Mesendoderm (in vitro differentiated cells): ENCODE measurements around the gene HOXD10.

ENCODE experiments used
- DNase-seq: peaks from one replicate; pipeline ENCODE4 v3.0.0; 2013
- H2AK5ac ChIP-seq: 2 replicates; pipeline ENCODE4 v1.6.1; 2013; ENCODE audit warnings: low read length, inconsistent platforms
- H2BK120ac ChIP-seq: 2 replicates; pipeline ENCODE4 v1.6.1; 2013; ENCODE audit warnings: low read depth, mild to moderate bottlenecking, low read length, moderate library complexity, mixed read lengths
- H2BK15ac ChIP-seq: replicated peaks from 2 replicates; pipeline ENCODE4 v1.6.1; 2013; ENCODE audit warnings: low read depth, mild to moderate bottlenecking, moderate library complexity
- H2BK5ac ChIP-seq: 2 replicates; pipeline ENCODE4 v1.6.1; 2013; ENCODE audit warnings: low read length, inconsistent platforms
- H3K18ac ChIP-seq: 2 replicates; pipeline ENCODE4 v1.6.1; 2013; ENCODE audit warnings: mild to moderate bottlenecking, low read length, mixed read lengths
- H3K23ac ChIP-seq: one replicate; pipeline ENCODE4 v1.6.1; 2013; ENCODE audit warnings: low read length
- H3K27ac ChIP-seq: 2 replicates; pipeline ENCODE4 v1.5.1; 2013; ENCODE audit warnings: low read depth, mild to moderate bottlenecking, inconsistent platforms, low read length, moderate library complexity
- H3K27me3 ChIP-seq: 2 replicates; pipeline ENCODE4 v1.6.1; 2013; ENCODE audit warnings: low read length, control low read depth, mild to moderate bottlenecking, inconsistent platforms; ENCODE audit not compliant: insufficient read depth, poor library complexity
- H3K36me3 ChIP-seq: 2 replicates; pipeline ENCODE4 v1.6.1; 2013; ENCODE audit warnings: low read length, inconsistent platforms; ENCODE audit not compliant: control insufficient read depth, insufficient read depth
- H3K4ac ChIP-seq: one replicate; pipeline ENCODE4 v1.6.1; 2013; ENCODE audit warnings: low read depth, mild to moderate bottlenecking, low read length, moderate library complexity
- H3K4me1 ChIP-seq: 2 replicates; pipeline ENCODE4 v1.6.1; 2013; ENCODE audit warnings: low read depth, low read length, inconsistent platforms; ENCODE audit not compliant: control insufficient read depth
- H3K4me2 ChIP-seq: 2 replicates; pipeline ENCODE4 v1.6.1; 2013; ENCODE audit warnings: low read length
- H3K4me3 ChIP-seq: 2 replicates; pipeline ENCODE4 v1.5.1; 2013; ENCODE audit warnings: mild to moderate bottlenecking, low read length
- H3K56ac ChIP-seq: one replicate; pipeline ENCODE4 v1.6.1; 2013; ENCODE audit warnings: low read length
- H3K79me1 ChIP-seq: 2 replicates; pipeline ENCODE4 v1.6.1; 2013; ENCODE audit warnings: low read length, inconsistent platforms
- H3K79me2 ChIP-seq: 2 replicates; pipeline ENCODE4 v1.6.1; 2013; ENCODE audit warnings: mild to moderate bottlenecking, low read length; ENCODE audit not compliant: control insufficient read depth, insufficient read depth
- H3K9ac ChIP-seq: 2 replicates; pipeline ENCODE4 v1.6.1; 2013; ENCODE audit warnings: low read length, inconsistent platforms
- H4K5ac ChIP-seq: one replicate; pipeline ENCODE4 v1.6.1; 2013; ENCODE audit warnings: low read length
- H4K8ac ChIP-seq: one replicate; pipeline ENCODE4 v1.6.1; 2013; ENCODE audit warnings: low read depth, mild to moderate bottlenecking, control low read depth, low read length, moderate library complexity
- WGBS: extraction: QIAGEN DNeasy Blood & Tissue Kit; methylation state at CpG from one replicate; pipeline ENCODE4 v1.1.7; 2013; ENCODE audit warnings: low lambda C conversion rate, missing lambda C conversion rate; ENCODE audit not compliant: insufficient coverage; ENCODE audit errors: extremely low coverage; 5-methylcytosine and 5-hydroxymethylcytosine counted together

Gene HOXD10

DNA sequence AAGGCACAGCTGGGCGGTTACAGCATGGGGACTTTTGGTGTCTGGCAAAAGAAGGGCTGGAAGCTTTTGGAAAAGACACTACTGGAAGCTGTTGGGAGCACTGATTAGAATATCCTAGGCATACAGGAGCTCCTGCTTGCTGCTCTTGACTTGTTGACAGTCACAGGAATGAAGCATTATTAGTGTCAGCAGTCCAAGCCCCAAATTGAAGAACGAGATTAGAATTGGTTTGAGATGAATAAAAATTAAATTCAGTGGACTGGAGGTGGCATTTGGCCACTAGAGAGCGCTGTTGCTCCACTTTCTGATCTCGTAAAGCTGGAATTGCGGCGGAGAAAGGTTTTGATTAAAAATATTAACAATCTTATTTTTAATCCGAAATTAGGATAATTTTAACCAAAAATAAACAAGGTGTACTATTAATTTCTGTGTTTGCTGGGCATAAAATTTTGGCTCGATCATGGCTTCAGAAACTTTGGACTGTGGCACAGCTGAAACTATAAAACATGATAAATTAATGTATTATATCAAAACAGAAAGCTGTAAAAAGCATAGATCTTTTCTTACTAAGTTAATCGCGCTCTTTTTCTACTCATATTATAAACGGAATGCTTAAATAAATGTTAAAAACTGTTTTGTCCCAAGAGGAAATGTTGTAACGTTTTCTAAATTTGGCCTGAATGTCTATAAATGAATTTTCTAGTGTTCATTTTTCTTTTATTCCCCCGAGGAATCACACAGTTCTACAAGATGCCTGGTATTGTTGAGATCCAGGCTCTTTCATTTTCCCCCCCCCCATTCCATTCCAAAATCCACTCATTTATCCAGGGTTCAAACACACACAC is 10.6 kb downstream of the HOXD10 start:
- no peak for DNase-seq
- H3K27me3 ChIP-seq = peaks cover 81% of the 10 kb centered on the region
- no CpG with 5 or more reads among the region's 13 CpGs for WGBS

DNA sequence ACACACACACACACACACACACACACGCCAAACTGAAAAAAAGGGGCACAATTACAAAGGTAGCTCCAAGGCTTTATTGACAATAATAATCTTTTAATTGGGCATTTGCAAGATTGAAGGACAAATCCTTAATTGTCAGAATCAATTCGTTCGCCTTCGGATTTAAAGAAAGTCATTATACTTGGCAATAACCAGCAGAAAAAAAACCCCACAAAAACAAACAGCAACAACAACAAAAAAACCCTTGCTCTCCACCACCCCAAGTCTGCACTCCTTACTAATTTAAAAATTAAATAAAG is 11.1 kb downstream of the HOXD10 start:
- Histone ChIP-seq H3K9ac (no peak overlapping the region), H3K4me1 (no peaks in the 10 kb centered on the region), H2BK5ac (no peak overlapping the region), H3K36me3 (no peaks in the 10 kb centered on the region), H2BK120ac (no peak overlapping the region), H4K5ac (no peak overlapping the region), H3K4ac (no peak overlapping the region), H2BK15ac (no peak overlapping the region), H4K8ac (no peak overlapping the region), H2AK5ac (no peak overlapping the region), H3K4me2 (no peak overlapping the region), H3K23ac (no peak overlapping the region), H3K27me3 (peaks cover 82% of the 10 kb centered on the region), H3K56ac (no peak overlapping the region), H3K79me2 (no peaks in the 10 kb centered on the region), H3K18ac (no peak overlapping the region), H3K27ac (no peak overlapping the region), H3K4me3 (no peak overlapping the region), H3K79me1 (no peaks in the 10 kb centered on the region)
- no CpG with 5 or more reads among the region's 4 CpGs for WGBS
- no peak for DNase-seq

More for the DNA sequence above, 10.6 kb downstream of the HOXD10 start:
- Histone ChIP-seq H3K18ac (no peak overlapping the region), H3K4ac (no peak overlapping the region), H3K79me2 (no peaks in the 10 kb centered on the region), H3K4me1 (no peaks in the 10 kb centered on the region), H3K36me3 (no peaks in the 10 kb centered on the region), H2BK15ac (no peak overlapping the region), H3K56ac (no peak overlapping the region), H4K8ac (no peak overlapping the region), H3K23ac (no peak overlapping the region), H3K4me2 (no peak overlapping the region), H3K9ac (no peak overlapping the region), H2AK5ac (no peak overlapping the region), H3K27ac (no peak overlapping the region), H3K4me3 (no peak overlapping the region), H2BK5ac (no peak overlapping the region), H3K79me1 (no peaks in the 10 kb centered on the region), H2BK120ac (no peak overlapping the region), H4K5ac (no peak overlapping the region)

DNA sequence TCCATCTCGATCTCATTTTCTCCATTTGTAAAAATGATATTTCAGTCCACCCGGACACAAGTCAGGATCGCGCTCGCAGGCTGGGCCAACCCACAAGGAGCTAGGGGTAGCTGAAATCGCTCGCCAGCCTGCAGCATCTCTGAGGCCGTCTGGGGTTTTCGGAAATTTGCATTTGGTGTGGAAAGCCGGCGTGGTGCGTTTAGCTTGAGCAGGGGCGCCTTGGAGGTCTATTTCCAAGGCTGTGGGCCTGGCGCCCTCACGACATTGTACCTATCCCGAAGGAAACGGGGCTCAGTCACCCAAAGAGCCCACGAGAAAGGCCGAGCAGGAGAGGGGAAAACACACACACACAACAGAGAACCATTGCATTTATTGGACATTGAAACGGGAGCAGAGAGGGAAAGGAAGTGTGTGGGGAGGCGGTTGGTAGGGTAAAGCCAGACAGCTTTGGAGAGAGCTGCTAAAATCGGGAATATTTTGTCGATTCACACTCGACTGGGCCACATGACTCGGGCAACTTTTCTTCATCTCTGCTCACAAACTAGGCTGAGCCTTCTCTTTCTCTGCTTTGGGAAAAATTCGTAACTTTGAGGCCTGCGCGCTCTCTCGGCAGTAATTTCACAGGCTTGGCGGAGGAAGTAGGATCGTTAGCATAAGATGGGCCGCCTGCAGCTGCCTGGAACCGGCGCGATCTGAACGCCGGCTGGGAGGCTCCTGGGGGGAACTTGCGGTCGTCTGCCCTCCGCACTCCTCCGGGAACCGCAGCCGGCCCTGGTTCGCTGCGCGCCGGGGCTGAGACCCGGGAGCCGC is 11.8 kb downstream of the HOXD10 start:
- Histone ChIP-seq H3K4me3 (no peak overlapping the region), H2BK120ac (no peak overlapping the region), H2BK5ac (no peak overlapping the region), H3K36me3 (no peaks in the 10 kb centered on the region), H3K4me2 (peak overlapping the region; percentile 24), H3K56ac (peak overlapping the region; percentile 17), H3K79me1 (no peaks in the 10 kb centered on the region), H3K4me1 (no peaks in the 10 kb centered on the region), H4K5ac (no peak overlapping the region), H3K18ac (no peak overlapping the region), H2BK15ac (no peak overlapping the region), H2AK5ac (no peak overlapping the region), H3K23ac (no peak overlapping the region), H4K8ac (no peak overlapping the region), H3K79me2 (no peaks in the 10 kb centered on the region), H3K27ac (no peak overlapping the region), H3K9ac (no peak overlapping the region), H3K27me3 (peaks cover 82% of the 10 kb centered on the region), H3K4ac (no peak overlapping the region)
- DNase-seq = peak; percentile 69
- no CpG with 5 or more reads among the region's 49 CpGs for WGBS

DNA sequence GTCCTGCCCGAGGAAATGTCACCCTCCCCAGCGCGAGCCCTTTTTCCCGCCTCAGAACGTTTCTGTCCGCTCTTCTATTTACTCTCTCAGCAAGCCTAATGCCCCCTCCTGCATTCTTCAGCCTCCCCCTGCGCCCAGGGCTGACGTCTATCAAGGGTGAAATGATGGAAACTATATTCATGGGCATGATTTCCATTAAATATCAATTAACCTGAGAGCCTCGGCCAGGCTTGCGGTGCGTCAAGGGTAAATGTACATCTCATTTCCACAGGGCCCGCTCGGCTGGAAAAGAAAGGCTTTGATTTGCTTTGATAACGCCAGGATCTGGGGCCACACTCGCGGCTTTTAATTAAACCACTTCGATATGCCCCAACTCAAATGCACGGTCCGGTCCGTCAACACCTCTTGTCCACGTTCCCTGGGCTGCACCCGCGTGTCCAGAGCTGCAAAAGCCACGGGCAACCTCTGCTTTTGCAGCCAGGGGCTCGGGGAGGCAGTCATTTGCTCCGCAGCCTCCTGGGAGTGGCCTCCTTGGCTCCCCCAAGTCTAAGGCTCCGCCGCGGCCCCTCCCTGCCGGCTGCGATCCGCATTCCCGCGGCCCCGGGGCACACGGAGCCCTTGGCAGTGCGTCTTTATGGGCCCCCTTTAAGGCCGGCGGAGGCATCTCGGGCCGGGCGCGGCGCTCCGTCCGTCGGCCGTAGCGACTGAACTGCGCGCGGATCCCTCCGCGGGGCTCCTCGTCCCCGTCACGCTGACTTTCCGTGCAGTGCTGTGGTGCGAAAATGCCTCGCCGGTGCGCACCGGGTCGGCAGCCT is 12.6 kb downstream of the HOXD10 start, which contains the start of gene HOXD8:
TSS of gene HOXD8 (plus strand) at position 724 of the 815 bp plus-strand sequence. CDS start 662 bp downstream, outside the sequence.
- Histone ChIP-seq H3K9ac (no peak within 1 kb of the TSS), H2BK5ac (no peak within 1 kb of the TSS), H3K4ac (no peak within 1 kb of the TSS), H3K4me3 (no peak within 1 kb of the TSS), H3K18ac (no peak within 1 kb of the TSS), H3K56ac (peak within 1 kb of the TSS; percentile 17), H3K79me1 (no peaks in the 10 kb centered on the region), H3K27ac (no peak within 1 kb of the TSS), H3K36me3 (no peaks in the 10 kb centered on the region), H3K79me2 (no peaks in the 10 kb centered on the region), H3K4me1 (no peaks in the 10 kb centered on the region), H2BK120ac (no peak within 1 kb of the TSS), H4K5ac (no peak within 1 kb of the TSS), H2BK15ac (no peak within 1 kb of the TSS), H2AK5ac (no peak within 1 kb of the TSS), H3K27me3 (peaks cover 82% of the 10 kb centered on the region), H4K8ac (no peak within 1 kb of the TSS), H3K23ac (no peak within 1 kb of the TSS), H3K4me2 (peak within 1 kb of the TSS; percentile 27)
- DNase-seq = peak; percentile 73
- no CpG with 5 or more reads among the region's 64 CpGs for WGBS

DNA sequence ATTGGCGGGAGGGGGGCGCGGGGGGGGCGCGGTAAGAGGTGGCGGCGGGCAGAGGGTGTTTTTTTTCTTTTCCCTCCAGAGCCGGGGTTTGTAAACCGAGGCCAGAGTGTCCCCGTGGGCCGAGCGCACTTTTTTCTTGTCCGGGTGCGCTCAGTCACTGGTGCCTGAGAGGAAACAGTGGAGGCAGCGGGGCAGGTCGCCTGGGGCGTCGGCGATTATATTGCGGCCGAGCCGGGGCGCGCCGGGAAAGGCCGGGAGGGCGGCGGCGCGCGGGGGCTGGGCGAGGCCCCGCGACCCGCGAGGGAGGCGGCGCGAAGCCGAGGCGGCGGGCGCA is 13.2 kb downstream of the HOXD10 start:
- H3K9ac ChIP-seq = no peak overlapping the region
- no peak overlapping the region for H2BK120ac ChIP-seq
- no peak overlapping the region for H2AK5ac ChIP-seq
- no peak overlapping the region for H3K4ac ChIP-seq
- H3K4me1 ChIP-seq = no peaks in the 10 kb centered on the region
- no peak for DNase-seq
- H4K5ac ChIP-seq = no peak overlapping the region
- no peaks in the 10 kb centered on the region for H3K79me1 ChIP-seq
- H3K18ac ChIP-seq = no peak overlapping the region
- no peak overlapping the region for H3K27ac ChIP-seq
- no peak overlapping the region for H3K23ac ChIP-seq
- no peak overlapping the region for H4K8ac ChIP-seq
- H2BK15ac ChIP-seq = no peak overlapping the region
- no peak overlapping the region for H3K56ac ChIP-seq
- WGBS = no CpG with 5 or more reads among the region's 43 CpGs
- H2BK5ac ChIP-seq = no peak overlapping the region
- no peak overlapping the region for H3K4me3 ChIP-seq
- peaks cover 82% of the 10 kb centered on the region for H3K27me3 ChIP-seq
- no peaks in the 10 kb centered on the region for H3K79me2 ChIP-seq
- H3K4me2 ChIP-seq = peak overlapping the region; percentile 27
- H3K36me3 ChIP-seq = no peaks in the 10 kb centered on the region
